DOHH2 (cell line): ENCODE data around the gene RAB3GAP1.
"Not testable (repeated sequence)": the region's sequence is repeated elsewhere in the genome, so short reads cannot be mapped to it uniquely, and the experiment has no call there.

Experiments used
- H3F3A ChIP-seq: fragments of 200-600 bp; sonication (generic), shearing (Covaris generic); 2 replicates; pipeline ENCODE4 v1.6.0; 2016; ENCODE audit warnings: antibody characterized with exemption, mild to moderate bottlenecking; ENCODE audit not compliant: control insufficient read depth, insufficient read depth
- H3K27ac ChIP-seq: fragments of 200-600 bp; sonication (generic); 2 replicates; pipeline ENCODE4 v1.5.1; 2014; ENCODE audit warnings: low read depth, mild to moderate bottlenecking, low read length, moderate library complexity
- H3K27me3 ChIP-seq: fragments of 200-600 bp; sonication (generic); 2 replicates; pipeline ENCODE4 v1.6.1; 2014; ENCODE audit warnings: mild to moderate bottlenecking, low read length, mixed read lengths; ENCODE audit not compliant: control insufficient read depth
- H3K36me3 ChIP-seq: fragments of 200-600 bp; sonication (generic); 2 replicates; pipeline ENCODE4 v1.6.1; 2014; ENCODE audit warnings: mild to moderate bottlenecking, low read length, moderate library complexity, mixed read lengths; ENCODE audit not compliant: control insufficient read depth
- H3K4me1 ChIP-seq: fragments of 200-600 bp; sonication (generic); 2 replicates; pipeline ENCODE4 v1.6.1; 2014; ENCODE audit warnings: mild to moderate bottlenecking, low read length, mixed read lengths; ENCODE audit not compliant: control insufficient read depth
- H3K4me2 ChIP-seq: fragments of 200-600 bp; sonication (generic); 2 replicates; pipeline ENCODE4 v1.6.0; 2014; ENCODE audit warnings: mild to moderate bottlenecking, low read length, moderate library complexity
- H3K4me3 ChIP-seq: fragments of 200-600 bp; sonication (generic); 2 replicates; pipeline ENCODE4 v1.5.1; 2014; ENCODE audit warnings: mild to moderate bottlenecking, low read length, mixed read lengths
- H3K79me2 ChIP-seq: fragments of 200-600 bp; sonication (generic); 2 replicates; pipeline ENCODE4 v1.6.1; 2014; ENCODE audit warnings: mild to moderate bottlenecking, low read length, mixed read lengths; ENCODE audit not compliant: control insufficient read depth
- H3K9me2 ChIP-seq: fragments of 200-600 bp; sonication (generic); replicated peaks from 2 replicates; pipeline ENCODE4 v1.6.1; 2014; ENCODE audit warnings: mild to moderate bottlenecking, low read length, mixed read lengths; ENCODE audit not compliant: control insufficient read depth
- H3K9me3 ChIP-seq: fragments of 200-600 bp; sonication (generic); 2 replicates; pipeline ENCODE4 v1.6.1; 2014; ENCODE audit warnings: antibody characterized with exemption, low read length, mixed read lengths; ENCODE audit not compliant: control insufficient read depth, insufficient read depth
- H4K20me1 ChIP-seq: fragments of 200-600 bp; sonication (generic); 2 replicates; pipeline ENCODE4 v1.6.0; 2014; ENCODE audit warnings: low read depth, mild to moderate bottlenecking, antibody characterized with exemption, low read length, moderate library complexity; ENCODE audit not compliant: control insufficient read depth, insufficient read depth
- EZH2phosphoT487 ChIP-seq: fragments of 200-600 bp; sonication (generic); IDR thresholded peaks from 2 replicates; pipeline ENCODE4 v1.6.1; 2017; ENCODE audit warnings: borderline replicate concordance, mild to moderate bottlenecking, antibody characterized with exemption, low read length, moderate library complexity, mixed read lengths
- TF ChIP-seq, protein P1 (sequence below): fragments of 200-600 bp; sonication (generic); IDR thresholded peaks from one replicate; pipeline ENCODE4 v1.5.1; 2014; ENCODE audit warnings: antibody characterized with exemption, mild to moderate bottlenecking, low read depth, low read length; ENCODE audit not compliant: poor library complexity, severe bottlenecking

Gene RAB3GAP1

GRCh38 chr2:135113322-135113721 is 61.2 kb downstream of the RAB3GAP1 start:
- Histone ChIP-seq H3K79me2 (no peaks in the 10 kb centered on the region), H3K4me3 (no peak overlapping the region), H3K4me1 (no peaks in the 10 kb centered on the region; the same call in 1 of the 2 replicates), H3K9me3 (no peaks in the 10 kb centered on the region), H3K27me3 (no peaks in the 10 kb centered on the region), H3K9me2 (no peaks in the 10 kb centered on the region), H4K20me1 (no peaks in the 10 kb centered on the region), H3F3A (peaks cover 3% of the 10 kb centered on the region; the same call in 1 of the 2 replicates), H3K36me3 (peaks cover 33% of the 10 kb centered on the region), H3K27ac (no peak overlapping the region), H3K4me2 (no peak overlapping the region)
- TF ChIP-seq, protein P1, sequence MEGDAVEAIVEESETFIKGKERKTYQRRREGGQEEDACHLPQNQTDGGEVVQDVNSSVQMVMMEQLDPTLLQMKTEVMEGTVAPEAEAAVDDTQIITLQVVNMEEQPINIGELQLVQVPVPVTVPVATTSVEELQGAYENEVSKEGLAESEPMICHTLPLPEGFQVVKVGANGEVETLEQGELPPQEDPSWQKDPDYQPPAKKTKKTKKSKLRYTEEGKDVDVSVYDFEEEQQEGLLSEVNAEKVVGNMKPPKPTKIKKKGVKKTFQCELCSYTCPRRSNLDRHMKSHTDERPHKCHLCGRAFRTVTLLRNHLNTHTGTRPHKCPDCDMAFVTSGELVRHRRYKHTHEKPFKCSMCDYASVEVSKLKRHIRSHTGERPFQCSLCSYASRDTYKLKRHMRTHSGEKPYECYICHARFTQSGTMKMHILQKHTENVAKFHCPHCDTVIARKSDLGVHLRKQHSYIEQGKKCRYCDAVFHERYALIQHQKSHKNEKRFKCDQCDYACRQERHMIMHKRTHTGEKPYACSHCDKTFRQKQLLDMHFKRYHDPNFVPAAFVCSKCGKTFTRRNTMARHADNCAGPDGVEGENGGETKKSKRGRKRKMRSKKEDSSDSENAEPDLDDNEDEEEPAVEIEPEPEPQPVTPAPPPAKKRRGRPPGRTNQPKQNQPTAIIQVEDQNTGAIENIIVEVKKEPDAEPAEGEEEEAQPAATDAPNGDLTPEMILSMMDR: no peak
- no peak for TF ChIP-seq EZH2phosphoT487

GRCh38 chr2:135119582-135119981 is 67.5 kb downstream of the RAB3GAP1 start:
- Histone ChIP-seq H3K9me3 (no peaks in the 10 kb centered on the region), H3K9me2 (no peaks in the 10 kb centered on the region), H3K4me3 (no peak overlapping the region), H3K4me2 (no peak overlapping the region), H3K4me1 (no peaks in the 10 kb centered on the region), H3K36me3 (peaks cover 29% of the 10 kb centered on the region), H4K20me1 (no peaks in the 10 kb centered on the region), H3K79me2 (no peaks in the 10 kb centered on the region), H3K27me3 (no peaks in the 10 kb centered on the region), H3F3A (peaks cover 3% of the 10 kb centered on the region; the same call in 1 of the 2 replicates), H3K27ac (no peak overlapping the region)
- TF ChIP-seq, protein P1: no peak
- TF ChIP-seq EZH2phosphoT487: no peak

- H3K36me3 ChIP-seq: peaks cover 30% of the 10 kb centered on the region
- no peaks in the 10 kb centered on the region for H3K4me1 ChIP-seq
- no peaks in the 10 kb centered on the region for H4K20me1 ChIP-seq
- H3F3A ChIP-seq: peaks cover 3% of the 10 kb centered on the region; the same call in 1 of the 2 replicates
- H3K27me3 ChIP-seq: no peaks in the 10 kb centered on the region
- H3K4me3 ChIP-seq: no peak overlapping the region
- no peak for TF ChIP-seq EZH2phosphoT487
- TF ChIP-seq, protein P1: no peak
- no peak overlapping the region for H3K27ac ChIP-seq
- no peaks in the 10 kb centered on the region for H3K9me3 ChIP-seq
- H3K4me2 ChIP-seq: no peak overlapping the region
- no peaks in the 10 kb centered on the region for H3K9me2 ChIP-seq
- H3K79me2 ChIP-seq: no peaks in the 10 kb centered on the region
Observed at GRCh38 chr2:135121016-135121657, 69.0 kb downstream of the RAB3GAP1 start.

DNA sequence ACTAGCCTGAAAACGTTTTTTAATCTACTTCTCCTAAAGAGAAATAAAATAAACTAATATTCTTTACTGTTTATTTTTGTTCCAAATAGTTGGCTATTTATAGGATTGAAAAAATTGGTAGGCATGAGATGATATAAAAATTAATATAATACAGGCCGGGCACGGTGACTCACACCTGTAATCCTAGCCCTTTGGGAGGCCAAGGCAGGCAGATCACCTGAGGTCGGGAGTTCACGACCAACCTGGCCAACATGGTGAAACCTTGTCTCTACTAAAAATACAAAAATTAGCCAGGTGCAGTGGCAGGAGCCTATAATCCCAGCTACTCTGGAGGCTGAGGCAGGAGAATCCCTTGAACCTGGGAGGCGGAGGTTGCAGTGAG is 69.6 kb downstream of the RAB3GAP1 start:
- not testable (repeated sequence) for H3K79me2 ChIP-seq, H3K4me1 ChIP-seq, H4K20me1 ChIP-seq, H3K27me3 ChIP-seq, H3K9me3 ChIP-seq, H3K27ac ChIP-seq, H3F3A ChIP-seq, H3K4me2 ChIP-seq, H3K9me2 ChIP-seq, H3K4me3 ChIP-seq
- H3K36me3 ChIP-seq: peaks cover 32% of the 10 kb centered on the region
